Stimulated activated CD8-positive, alpha-beta memory T cell treated with anti-CD3 and anti-CD28 coated beads, Interleukin-4, amount 100 ng/mL, for 1 hour (primary cell): ENCODE results near the gene C1QTNF1.

ENCODE experiments used
- DNase-seq, 2 donors: peaks; one replicate each; pipeline ENCODE4 v3.0.0-alpha.2; 2020; ENCODE audit warnings: low read depth in 2 of 2, low spot score in 1 of 2

Gene C1QTNF1

GRCh38 chr17:79023886-79024771 is at the start of gene C1QTNF1:
TSS of gene C1QTNF1 (plus strand) at chr17:79024169. CDS start at chr17:79043969, 19,800 bp downstream.
- no peak for DNase-seq

- no peak for DNase-seq
Observed at GRCh38 chr17:78974635-78975591, 49.1 kb upstream of the C1QTNF1 start.

- DNase-seq, result no peak
Observed at GRCh38 chr17:78976907-78977680, 46.9 kb upstream of the C1QTNF1 start.

- no peak for DNase-seq
Observed at GRCh38 chr17:78977681-78977943, 46.4 kb upstream of the C1QTNF1 start.

- no peak for DNase-seq
Observed at GRCh38 chr17:78977997-78978973, 45.7 kb upstream of the C1QTNF1 start.

GRCh38 chr17:78979780-78980623 is 44.0 kb upstream of the C1QTNF1 start, which contains the start of gene LGALS3BP:
TSS of gene LGALS3BP (minus strand) at chr17:78979923. CDS start at chr17:78977191, 2,732 bp downstream.
- no peak for DNase-seq

GRCh38 chr17:78980624-78980972 is 43.4 kb upstream of the C1QTNF1 start:
- no peak for DNase-seq

GRCh38 chr17:78981010-78981888 is 42.7 kb upstream of the C1QTNF1 start:
- DNase-seq, result no peak

GRCh38 chr17:78985395-78985794 is 38.6 kb upstream of the C1QTNF1 start:
- DNase-seq, result no peak

- no peak for DNase-seq
Observed at GRCh38 chr17:78986048-78986648, 37.8 kb upstream of the C1QTNF1 start.

- no peak for DNase-seq
Observed at GRCh38 chr17:78986649-78987328, 37.2 kb upstream of the C1QTNF1 start.

GRCh38 chr17:78988152-78988551 is 35.8 kb upstream of the C1QTNF1 start:
- no peak for DNase-seq

- no peak for DNase-seq
Observed at GRCh38 chr17:78990349-78991016, 33.5 kb upstream of the C1QTNF1 start.

- no peak for DNase-seq
Observed at GRCh38 chr17:78991017-78991738, 32.8 kb upstream of the C1QTNF1 start.

GRCh38 chr17:78991906-78992532 is 31.9 kb upstream of the C1QTNF1 start:
- DNase-seq, result no peak
